HG03139 (cell line): ENCODE results near the gene LGALS9C.
"Not testable (repeated sequence)": the region's sequence is repeated elsewhere in the genome, so short reads cannot be mapped to it uniquely, and the experiment has no call there.

Experiments
- ATAC-seq: cut with Tn5 transposase; IDR thresholded peaks from one replicate; pipeline ENCODE4 v1.9.1; 2021; ENCODE audit not compliant: unreplicated experiment

Gene LGALS9C

GRCh38 chr17:18476508-18477308 lies at the start of gene LGALS9C:
Gene LGALS9C (plus strand): TSS chr17:18476789. CDS start chr17:18476855, 66 bp downstream.
- peak; percentile 85 for ATAC-seq

GRCh38 chr17:18432206-18432605 lies 44.4 kb upstream of the LGALS9C start:
- ATAC-seq, result not testable (repeated sequence)

GRCh38 chr17:18439465-18439870 lies 37.1 kb upstream of the LGALS9C start:
- ATAC-seq, result not testable (repeated sequence)

GRCh38 chr17:18442093-18442492 lies 34.5 kb upstream of the LGALS9C start:
- not testable (repeated sequence) for ATAC-seq

- ATAC-seq, result not testable (repeated sequence)
Observed at GRCh38 chr17:18442532-18442931, 34.1 kb upstream of the LGALS9C start.

- not testable (repeated sequence) for ATAC-seq
Observed at GRCh38 chr17:18447476-18448205, 28.9 kb upstream of the LGALS9C start.

- not testable (repeated sequence) for ATAC-seq
Observed at GRCh38 chr17:18448311-18448710, 28.3 kb upstream of the LGALS9C start.

- not testable (repeated sequence) for ATAC-seq
Observed at GRCh38 chr17:18449833-18450232, 26.8 kb upstream of the LGALS9C start.

GRCh38 chr17:18450998-18451397 lies 25.6 kb upstream of the LGALS9C start:
- ATAC-seq, result not testable (repeated sequence)

- not testable (repeated sequence) for ATAC-seq
Observed at GRCh38 chr17:18451969-18452368, 24.6 kb upstream of the LGALS9C start.

GRCh38 chr17:18459035-18459434 lies 17.6 kb upstream of the LGALS9C start:
- not testable (repeated sequence) for ATAC-seq

GRCh38 chr17:18463831-18464502 lies 12.6 kb upstream of the LGALS9C start:
- ATAC-seq, result not testable (repeated sequence)

- not testable (repeated sequence) for ATAC-seq
Observed at GRCh38 chr17:18466250-18466983, 10.2 kb upstream of the LGALS9C start.

- not testable (repeated sequence) for ATAC-seq
Observed at GRCh38 chr17:18467001-18467400, 9.6 kb upstream of the LGALS9C start.

- not testable (repeated sequence) for ATAC-seq
Observed at GRCh38 chr17:18468472-18469171, 8.0 kb upstream of the LGALS9C start.

GRCh38 chr17:18469837-18470236 lies 6.8 kb upstream of the LGALS9C start:
- not testable (repeated sequence) for ATAC-seq

- not testable (repeated sequence) for ATAC-seq
Observed at GRCh38 chr17:18470345-18470930, 6.2 kb upstream of the LGALS9C start.

- not testable (repeated sequence) for ATAC-seq
Observed at GRCh38 chr17:18473967-18474366, 2.6 kb upstream of the LGALS9C start.

GRCh38 chr17:18474754-18475153 lies 1.8 kb upstream of the LGALS9C start:
- not testable (repeated sequence) for ATAC-seq

- not testable (repeated sequence) for ATAC-seq
Observed at GRCh38 chr17:18477367-18477766, 778 bp downstream of the LGALS9C start.
